GM04504 (cell line): ENCODE data around the gene DOK5.
A peak's percentile ranks its signal among the peaks of the same experiment; 100 is the strongest.

Source experiments
- DNase-seq: peaks from one replicate; pipeline ENCODE4 v3.0.0-alpha.2; 2012; ENCODE audit warnings: low read depth

The DOK5 gene

DNA sequence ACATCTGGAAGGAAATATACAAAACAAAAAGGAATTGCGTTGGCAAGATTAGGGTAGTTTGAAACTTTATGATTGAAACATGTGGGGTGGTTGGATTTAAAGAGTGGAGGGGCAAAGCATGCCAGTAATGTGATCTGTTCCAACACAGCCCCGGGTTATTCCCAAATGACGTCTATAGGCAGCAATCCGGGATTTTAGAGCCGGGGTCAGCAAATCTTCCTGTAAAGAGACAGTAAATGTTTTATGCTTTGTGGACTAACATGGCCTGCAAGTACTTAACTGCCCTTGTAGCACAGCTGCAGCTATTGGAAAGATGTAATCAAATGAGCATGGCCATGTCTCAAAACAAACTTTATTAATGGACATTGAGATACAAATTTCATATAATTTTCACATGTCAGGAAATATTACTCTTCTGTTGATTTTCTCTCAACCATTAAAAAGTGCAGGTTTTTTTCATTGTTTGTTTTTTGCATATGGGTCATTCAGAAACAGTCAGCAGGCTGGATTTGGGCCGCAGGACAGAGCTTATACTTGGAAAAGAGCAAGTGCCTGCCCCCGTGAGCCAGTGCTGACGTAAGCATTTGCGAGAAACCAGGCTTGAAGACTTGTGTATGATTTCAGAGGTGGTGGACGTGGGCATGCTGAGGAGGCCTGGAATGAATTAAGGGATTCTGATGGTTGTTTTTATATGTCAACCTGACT, 136.5 kb downstream of the DOK5 start:
- DNase-seq, result no peak

DNA sequence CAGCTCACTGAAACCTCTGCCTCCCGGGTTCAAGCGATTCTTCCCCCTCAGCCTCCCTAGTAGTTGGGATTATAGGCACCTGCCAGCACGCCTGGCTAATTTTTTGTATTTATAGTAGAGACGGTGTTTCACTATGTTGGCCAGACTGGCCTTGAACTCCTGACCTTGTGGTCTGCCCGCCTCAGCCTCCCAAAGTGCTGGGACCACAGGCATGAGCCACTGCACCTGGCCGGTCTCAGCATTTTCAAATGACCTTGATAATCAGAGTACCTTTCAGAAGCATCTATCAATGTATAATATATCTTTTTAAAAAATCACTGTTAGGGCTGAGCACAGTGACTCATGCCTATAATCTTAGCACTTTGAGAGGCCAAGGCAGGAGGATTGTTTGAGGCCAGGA, 143.0 kb downstream of the DOK5 start:
- DNase-seq, result no peak

DNA sequence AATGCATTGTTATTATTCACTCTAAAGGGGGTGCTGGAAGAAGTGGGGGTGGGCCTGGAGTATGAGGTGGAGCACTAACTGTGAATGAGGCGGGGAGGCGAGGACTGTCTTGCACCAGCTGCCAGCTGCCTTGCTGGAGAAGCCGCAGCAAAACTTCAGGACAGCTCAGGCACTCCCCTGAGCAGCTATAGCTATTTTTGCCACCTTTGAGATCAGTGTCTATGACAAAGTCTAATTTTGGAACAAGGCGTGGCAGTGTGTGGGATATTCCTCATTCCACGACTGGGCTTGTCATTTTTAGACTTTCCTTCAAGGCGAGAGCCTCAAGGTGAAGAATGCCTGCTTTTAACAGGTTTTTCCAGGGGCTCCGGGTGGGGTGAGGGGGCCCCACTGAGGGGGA, 143.8 kb downstream of the DOK5 start:
- no peak for DNase-seq

- no peak for DNase-seq
These were observed 144.3 kb downstream of the DOK5 start for GRCh38 chr20:54619682-54620081.

DNA sequence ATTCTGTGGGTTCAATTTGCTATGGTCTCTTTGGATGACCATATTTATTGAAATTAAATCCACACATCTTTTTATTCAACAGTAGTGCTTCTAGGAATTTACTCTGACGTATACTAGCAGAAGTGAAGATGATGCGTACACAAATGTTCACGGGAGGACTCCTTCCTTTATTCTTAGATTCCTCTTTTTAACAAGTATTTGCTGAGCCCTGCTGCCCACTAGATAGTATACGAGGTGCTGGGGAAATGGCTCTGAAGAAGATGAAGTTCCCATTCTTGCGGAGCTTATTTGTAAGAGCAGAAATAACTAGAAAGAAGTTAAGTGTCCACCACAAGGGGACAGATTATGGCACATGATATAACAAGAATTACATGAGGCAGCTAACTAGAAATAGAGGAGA, 145.2 kb downstream of the DOK5 start:
- no peak for DNase-seq

DNA sequence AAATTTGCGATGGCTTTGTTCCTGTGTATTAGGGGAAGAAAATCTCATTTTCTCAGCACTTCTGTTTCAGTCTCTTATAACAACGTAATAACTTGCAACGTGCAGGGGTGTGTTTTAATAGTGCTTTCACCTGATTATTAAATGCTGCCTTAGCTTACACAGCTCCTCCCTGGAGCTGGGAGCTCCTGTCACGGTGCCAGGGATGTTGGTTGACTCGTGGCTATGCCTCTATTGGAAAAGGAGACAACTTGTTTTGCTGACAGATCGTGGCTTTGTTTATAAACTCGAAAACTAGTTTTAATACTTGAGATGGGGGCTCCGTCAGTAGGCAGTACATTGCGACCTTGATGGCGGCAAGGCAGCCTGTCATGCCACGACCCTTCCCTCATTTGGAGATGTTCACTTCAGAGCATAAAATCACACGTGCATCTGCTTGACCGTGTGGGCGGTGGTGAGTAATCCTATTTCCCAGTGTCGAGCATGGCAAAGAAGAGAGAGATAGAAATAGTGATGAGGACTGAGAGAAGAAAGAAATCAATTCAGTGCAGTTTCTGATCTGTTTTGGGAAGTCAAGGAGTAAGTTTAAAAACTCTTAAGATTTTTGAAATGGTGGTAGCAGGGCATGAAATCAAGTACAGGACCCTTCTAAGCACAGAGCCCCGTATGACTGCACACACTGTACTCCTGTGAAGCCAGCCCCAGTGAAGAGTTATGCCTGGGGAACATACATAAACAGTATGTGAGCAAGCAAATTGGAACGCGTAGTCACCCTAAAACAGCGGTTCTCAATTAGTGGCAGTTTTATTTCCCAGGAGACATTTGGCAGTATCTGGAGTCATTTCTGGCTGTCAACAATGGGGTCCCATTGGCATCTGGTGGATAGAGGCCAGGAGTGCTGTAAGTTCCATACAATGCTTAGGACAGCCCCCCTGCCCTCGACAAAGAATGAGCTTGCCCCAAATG, 147.2 kb downstream of the DOK5 start:
- no peak for DNase-seq

DNA sequence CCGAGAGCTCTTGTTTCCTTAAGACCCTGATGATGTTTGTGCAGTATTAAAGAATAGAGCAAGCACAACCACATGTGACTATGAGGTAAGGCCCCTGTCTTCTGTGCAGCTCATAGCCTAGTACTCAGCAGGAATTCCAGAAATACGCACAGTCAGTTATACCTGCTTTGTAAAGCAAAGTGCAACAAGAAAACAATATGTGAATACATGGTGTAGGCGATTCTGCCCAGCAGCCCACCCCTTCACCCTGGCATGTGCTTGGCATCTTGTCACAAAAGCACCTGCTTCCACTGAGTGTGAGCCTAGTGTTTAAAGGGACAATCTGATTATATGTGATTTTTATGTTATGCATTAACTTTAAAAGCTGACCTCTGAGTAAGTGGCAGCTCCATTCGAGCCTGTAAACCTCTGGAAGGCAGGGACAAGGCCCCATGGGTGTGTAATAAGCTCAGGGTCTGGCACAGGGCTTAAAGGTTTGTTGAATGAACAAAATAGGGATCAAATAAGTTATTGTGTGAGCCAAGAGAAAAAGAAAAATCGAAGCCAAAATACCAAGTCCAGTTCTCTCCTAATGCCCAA, 148.7 kb downstream of the DOK5 start:
- no peak for DNase-seq

- no peak for DNase-seq
These were observed 149.5 kb downstream of the DOK5 start for GRCh38 chr20:54624706-54625390.

DNA sequence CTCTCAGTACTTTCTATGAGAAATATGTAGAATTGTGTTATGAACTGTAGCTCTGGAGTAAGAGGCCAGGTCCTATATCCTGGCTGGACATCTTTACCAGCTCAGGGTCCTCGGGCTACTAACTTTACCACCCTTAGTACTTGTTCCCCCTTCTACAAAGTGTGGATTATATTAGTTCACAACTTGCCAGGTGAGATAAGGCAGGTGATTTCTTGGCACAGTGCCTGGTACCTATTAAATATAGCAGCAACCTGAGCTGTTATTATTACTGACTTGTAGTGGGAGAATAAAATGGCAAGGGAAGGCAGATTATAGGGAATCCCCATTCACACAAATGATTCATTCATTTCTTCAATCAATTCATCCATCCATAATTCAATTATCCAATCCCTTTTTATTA, 150.1 kb downstream of the DOK5 start:
- DNase-seq, result no peak

DNA sequence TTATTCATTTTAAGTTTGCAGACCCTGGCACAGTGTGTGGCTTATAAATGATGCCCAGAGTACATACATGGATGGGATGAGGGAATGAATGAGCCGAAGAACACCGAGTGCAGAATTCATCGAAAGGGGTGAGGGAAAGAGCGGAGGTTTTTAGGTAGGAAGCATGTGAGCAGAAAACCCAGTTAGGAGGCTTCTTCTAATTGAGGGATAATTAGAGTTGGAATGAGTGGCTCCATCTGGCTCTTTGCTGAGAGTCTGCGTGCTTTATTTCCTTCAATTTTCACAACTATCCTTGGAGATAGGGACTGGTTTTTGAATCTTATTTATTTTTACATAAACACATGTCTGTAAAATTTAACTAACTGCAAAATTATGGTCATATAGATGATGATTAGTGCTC, 150.7 kb downstream of the DOK5 start:
- DNase-seq, result no peak

- no peak for DNase-seq
These were observed 154.2 kb downstream of the DOK5 start for GRCh38 chr20:54629632-54630031.

- DNase-seq, result no peak
These were observed 155.2 kb downstream of the DOK5 start for GRCh38 chr20:54630582-54630981.

DNA sequence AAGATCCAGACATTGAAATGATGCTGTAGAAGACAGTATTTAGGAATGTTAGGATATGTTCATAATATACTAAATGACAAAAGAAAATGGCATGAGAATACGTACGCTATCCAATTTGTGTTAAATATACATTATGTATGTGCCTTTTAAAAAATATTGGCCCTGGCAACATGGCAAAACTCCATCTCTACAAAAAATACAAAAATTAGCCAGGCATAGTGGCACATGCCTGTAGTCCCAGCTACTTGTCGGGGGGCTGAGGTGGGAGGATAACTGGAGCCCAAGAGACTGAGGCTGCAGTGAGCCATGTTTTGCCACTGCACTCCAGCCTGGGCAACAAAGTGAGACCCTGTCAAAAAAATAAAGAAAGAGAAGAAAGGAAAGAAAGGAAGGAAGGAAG, 155.7 kb downstream of the DOK5 start:
- no peak for DNase-seq

- DNase-seq, result no peak
These were observed 158.3 kb downstream of the DOK5 start for GRCh38 chr20:54633374-54634355.

GRCh38 chr20:54636575-54636974, 161.2 kb downstream of the DOK5 start:
- no peak for DNase-seq

DNA sequence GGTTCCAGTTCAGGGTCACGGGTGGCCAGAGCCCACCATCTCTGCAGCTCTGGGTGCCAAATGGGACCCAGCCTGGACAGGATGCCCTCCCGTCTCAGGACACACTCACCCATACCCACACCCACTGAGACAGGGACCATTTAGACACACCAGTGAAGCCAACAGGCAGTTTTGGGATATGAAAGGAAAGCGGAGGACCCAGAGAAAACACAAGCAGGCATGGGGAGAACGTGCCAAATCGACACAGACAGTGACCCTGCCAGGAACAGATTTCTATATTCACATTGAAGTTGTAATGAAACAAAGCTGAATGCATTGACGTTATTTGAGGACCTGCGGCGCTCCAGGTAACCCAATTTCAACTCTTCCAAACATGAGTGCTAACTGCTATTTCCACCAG, 164.5 kb downstream of the DOK5 start:
- DNase-seq, result no peak

GRCh38 chr20:54640800-54641199, 165.4 kb downstream of the DOK5 start:
- DNase-seq, result no peak

GRCh38 chr20:54642864-54643667, 167.7 kb downstream of the DOK5 start:
- no peak for DNase-seq

DNA sequence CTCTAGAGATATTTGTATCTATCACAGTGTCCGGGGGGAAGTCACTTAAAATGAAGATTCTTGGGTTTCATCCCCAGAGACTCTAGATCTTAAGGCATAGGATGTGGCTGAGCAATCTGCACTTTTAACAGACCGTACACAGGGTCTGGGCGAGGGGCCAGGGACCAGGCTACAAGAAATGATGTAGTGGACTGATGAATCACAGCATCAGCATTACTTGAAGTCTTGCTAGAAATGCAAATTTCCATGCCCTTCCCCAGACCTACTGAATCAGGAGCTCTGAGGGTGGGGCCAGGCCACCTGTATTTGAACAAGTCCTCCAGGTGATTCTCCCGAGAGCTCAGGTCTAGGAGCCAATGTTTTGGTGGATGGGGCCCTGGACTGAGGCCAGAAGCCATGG, 168.4 kb downstream of the DOK5 start:
- peak; percentile 39 for DNase-seq

- DNase-seq, result no peak
These were observed 170.2 kb downstream of the DOK5 start for GRCh38 chr20:54645445-54646155.
